HCT116 (cell line): ENCODE data around the gene TNRC6C. TPM values are rescaled to one million over a fixed set of nuclear protein-coding genes. Genes with fewer than 3 reads are reported as not detected.
"Not testable (repeated sequence)": the region's sequence is repeated elsewhere in the genome, so short reads cannot be mapped to it uniquely, and the experiment has no call there.

Source experiments
- ATAC-seq: fragments of 200-7000 bp; cut with Tn5 transposase; 2 replicates; pipeline ENCODE4 v1.9.1; 2020; ENCODE audit warnings: mild to moderate bottlenecking, moderate library complexity
- BruUV-seq: library from RNA; stranded (reverse); fragments of 400-500 nt; replicated peaks from 2 replicates; lab custom pipeline; 2021; lab: Mats Ljungman, UMichigan
- CTCF ChIA-PET: fragments of 300-600 bp; sonication (Branson Sonifier 250); formaldehyde crosslinking; loops from one replicate; lab custom pipeline; 2021; ENCODE audit warnings: antibody characterized with exemption; lab: Charles Lee
- POLR2A ChIA-PET: fragments of 300-600, 350-600 bp; sonication (Branson Sonifier 250); formaldehyde crosslinking; loops from one replicate; lab custom pipeline; 2021; ENCODE audit warnings: antibody characterized with exemption; lab: Charles Lee
- RAD21 ChIA-PET, 2 experiments: fragments of 300-600 bp; sonication (Branson Sonifier 250); formaldehyde crosslinking; loops; one replicate each; lab custom pipeline; 2023; ENCODE audit warnings: low total read pairs in 2 of 2; ENCODE audit not compliant: uncharacterized antibody in 2 of 2, unreplicated experiment in 2 of 2, low non-redundant PET in 1 of 2; lab: Charles Lee
- DNase-seq: peaks from one replicate; pipeline ENCODE4 v3.0.0-alpha.2; 2010; ENCODE audit warnings: low read depth, low spot score
- H2AFZ ChIP-seq: fragments of 200-600 bp; shearing (Covaris generic), sonication (generic); 2 replicates; pipeline ENCODE4 v1.6.1; 2017; ENCODE audit warnings: low read depth, mixed run types, mixed read lengths, antibody characterized with exemption, low read length; ENCODE audit not compliant: poor library complexity, severe bottlenecking
- H3K27ac ChIP-seq: 2 replicates; pipeline ENCODE4 v1.5.1; 2012; ENCODE audit warnings: low read depth, low read length
- H3K27me3 ChIP-seq: fragments of 200-600 bp; sonication (generic); 2 replicates; pipeline ENCODE4 v1.6.1; 2016; ENCODE audit warnings: mixed run types, low read length, mixed read lengths; ENCODE audit not compliant: insufficient read depth
- H3K36me3 ChIP-seq, 2 experiments: fragments of 200-500 bp in 1 of 2; fragments of 200-600 bp in 1 of 2; sonication (Bioruptor generic) in 1 of 2; sonication (generic) in 1 of 2; 2 replicates each; pipeline versions ENCODE4 v1.5.1 to v1.6.1; 2014 to 2016; ENCODE audit warnings: low read length in 2 of 2, inconsistent platforms in 1 of 2, mixed read lengths in 1 of 2, mixed run types in 1 of 2; ENCODE audit not compliant: insufficient read depth in 2 of 2, control insufficient read depth in 1 of 2
- H3K4me1 ChIP-seq, 2 experiments: fragments of 200-600 bp in 1 of 2; sonication (generic) in 1 of 2; 2 replicates each; pipeline versions ENCODE4 v1.5.1 to v1.6.1; 2012 to 2017; ENCODE audit warnings: low read length in 2 of 2, inconsistent platforms in 1 of 2, mild to moderate bottlenecking in 1 of 2, mixed read lengths in 1 of 2, mixed run types in 1 of 2, moderate library complexity in 1 of 2; ENCODE audit not compliant: insufficient read depth in 2 of 2, control insufficient read depth in 1 of 2
- H3K4me2 ChIP-seq: fragments of 200-600 bp; sonication (generic); 2 replicates; pipeline ENCODE4 v1.6.1; 2017; ENCODE audit warnings: mixed run types, low read length, mixed read lengths
- H3K4me3 ChIP-seq, 2 experiments: fragments of 200-600 bp in 1 of 2; sonication (generic) in 1 of 2; replicated peaks in 1 of 2; 2 replicates each; pipeline ENCODE4 v1.5.1; 2011 to 2016; ENCODE audit warnings: low read length in 2 of 2, control low read depth in 1 of 2, low read depth in 1 of 2, mild to moderate bottlenecking in 1 of 2, mixed read lengths in 1 of 2, mixed run types in 1 of 2
- H3K79me2 ChIP-seq: fragments of 200-600 bp; sonication (generic); 2 replicates; pipeline ENCODE4 v1.6.1; 2017; ENCODE audit warnings: mild to moderate bottlenecking, mixed run types, low read length, moderate library complexity, mixed read lengths; ENCODE audit not compliant: insufficient read depth
- H3K9ac ChIP-seq: fragments of 200-600 bp; sonication (generic); 2 replicates; pipeline ENCODE4 v1.6.1; 2016; ENCODE audit warnings: low read length, mixed read lengths
- H3K9me2 ChIP-seq: fragments of 200-600 bp; sonication (generic), shearing (Covaris generic); 2 replicates; pipeline ENCODE4 v1.6.1; 2017; ENCODE audit warnings: mixed run types, mild to moderate bottlenecking, moderate library complexity; ENCODE audit not compliant: insufficient read depth
- H3K9me3 ChIP-seq, 2 experiments: fragments of 200-500 bp in 1 of 2; fragments of 200-600 bp in 1 of 2; sonication (Bioruptor generic) in 1 of 2; sonication (generic) in 1 of 2; 2 replicates each; pipeline ENCODE4 v1.6.1; 2014 to 2017; ENCODE audit warnings: low read length in 2 of 2, mixed read lengths in 2 of 2, inconsistent platforms in 1 of 2, low read depth in 1 of 2, mild to moderate bottlenecking in 1 of 2, mixed run types in 1 of 2, moderate library complexity in 1 of 2; ENCODE audit not compliant: control insufficient read depth in 1 of 2, insufficient read depth in 1 of 2
- H4K20me1 ChIP-seq: fragments of 200-600 bp; sonication (generic), shearing (Covaris generic); 2 replicates; pipeline ENCODE4 v1.6.1; 2017; ENCODE audit warnings: mixed run types, mild to moderate bottlenecking, moderate library complexity; ENCODE audit not compliant: insufficient read depth
- CBX3 ChIP-seq: IDR thresholded peaks from 2 replicates; pipeline ENCODE4 v1.6.1; 2012; ENCODE audit warnings: low read depth
- CEBPB ChIP-seq: IDR thresholded peaks from 2 replicates; pipeline ENCODE4 v1.6.1; 2012; ENCODE audit warnings: low read depth
- ELF1 ChIP-seq: IDR thresholded peaks from 2 replicates; pipeline ENCODE4 v1.6.1; 2012; ENCODE audit warnings: low read depth, borderline replicate concordance
- EZH2 ChIP-seq: fragments of 200-600 bp; sonication (generic); IDR thresholded peaks from 2 replicates; pipeline ENCODE4 v1.6.1; 2017; ENCODE audit warnings: antibody characterized with exemption, mixed run types
- FOSL1 ChIP-seq: IDR thresholded peaks from 2 replicates; pipeline ENCODE4 v1.6.1; 2012; ENCODE audit warnings: low read depth
- RAD21 ChIP-seq: IDR thresholded peaks from 2 replicates; pipeline ENCODE4 v1.6.1; 2012; ENCODE audit warnings: low read depth, mild to moderate bottlenecking
- SIN3A ChIP-seq: IDR thresholded peaks from 2 replicates; pipeline ENCODE4 v1.6.1; 2012; ENCODE audit warnings: low read depth
- YY1 ChIP-seq: IDR thresholded peaks from 2 replicates; pipeline ENCODE4 v1.6.1; 2011; ENCODE audit warnings: low read length, low read depth, moderate library complexity, mild to moderate bottlenecking; ENCODE audit not compliant: insufficient replicate concordance; ENCODE audit errors: extremely low read depth
- ZFX ChIP-seq: fragments of 450-650 bp; IDR thresholded peaks from 2 replicates; pipeline ENCODE4 v1.6.1; 2017
- intact Hi-C: fragments of 100-400 bp; cut with micrococcal nuclease; formaldehyde crosslinking; loops from 2 replicates; pipeline ENCODE4 v1.10.0; 2022
- total RNA-seq: library from RNA; stranded (reverse); gene quantifications from one replicate; pipeline ENCODE4 v1.2.1, GENCODE V29; 2021; ENCODE audit not compliant: unreplicated experiment
- TF ChIP-seq, protein P1 (sequence below): IDR thresholded peaks from 2 replicates; pipeline ENCODE4 v1.6.1; 2012
- TF ChIP-seq, protein P2 (sequence below): IDR thresholded peaks from 2 replicates; pipeline ENCODE4 v1.6.1; 2012

TNRC6C gene
- total RNA-seq, 1 experiment from 2014 or later: 23.4 TPM

GRCh38 chr17:77973953-77974352 is 15.4 kb downstream of the TNRC6C start:
- DNase-seq (no peak), ATAC-seq (no peak)
- no peak overlapping the region for H3K9ac ChIP-seq
- H3K4me3 ChIP-seq: no peak overlapping the region
- H2AFZ ChIP-seq: no peak overlapping the region
- no peaks in the 10 kb centered on the region for H3K9me2 ChIP-seq
- BruUV-seq: no TSS peak
- RAD21 ChIA-PET: no interaction called here
- no peak for TF ChIP-seq CEBPB
- TF ChIP-seq FOSL1: no peak
- no peak for TF ChIP-seq CBX3
- TF ChIP-seq SIN3A: no peak
- TF ChIP-seq YY1: no peak
- TF ChIP-seq ELF1: no peak
- no peaks in the 10 kb centered on the region for H3K9me3 ChIP-seq
- H3K4me1 ChIP-seq: no peaks in the 10 kb centered on the region
- CTCF ChIA-PET: interaction anchor here (0.9 to 2.0 kb wide), 2 partner anchors 16 to 40 kb away, joined by 3 to 6 read pairs; partner anchors contain the start of gene TNRC6C
- no peaks in the 10 kb centered on the region for H4K20me1 ChIP-seq
- no peak overlapping the region for H3K27ac ChIP-seq
- intact Hi-C loops: no loop called here
- H3K27me3 ChIP-seq: no peaks in the 10 kb centered on the region
- POLR2A ChIA-PET: interaction anchor here (0.5 to 1.1 kb wide), 2 partner anchors 16 to 1608 kb away, joined by 3 to 4 read pairs; partner anchors contain the start of gene TNRC6C
- H3K79me2 ChIP-seq: peaks cover 6% of the 10 kb centered on the region
- no peaks in the 10 kb centered on the region for H3K36me3 ChIP-seq
- no peak overlapping the region for H3K4me2 ChIP-seq

GRCh38 chr17:77974396-77974795 is 15.9 kb downstream of the TNRC6C start:
- Histone ChIP-seq H3K4me3 (no peak overlapping the region), H3K36me3 (no peaks in the 10 kb centered on the region), H3K9me2 (no peaks in the 10 kb centered on the region), H3K9me3 (no peaks in the 10 kb centered on the region), H3K4me2 (no peak overlapping the region), H3K27me3 (no peaks in the 10 kb centered on the region), H2AFZ (no peak overlapping the region), H3K79me2 (peaks cover 6% of the 10 kb centered on the region), H3K4me1 (no peaks in the 10 kb centered on the region), H3K9ac (no peak overlapping the region), H4K20me1 (no peaks in the 10 kb centered on the region), H3K27ac (no peak overlapping the region)
- ATAC-seq (no peak), DNase-seq (no peak)
- intact Hi-C loops: no loop called here
- ChIA-PET POLR2A (interaction anchor here (0.7 to 1.1 kb wide), 2 partner anchors 10 to 16 kb away, joined by 3 to 4 read pairs; partner anchors contain the start of gene TNRC6C), CTCF (interaction anchor here (0.9 to 2.0 kb wide), 2 partner anchors 16 to 39 kb away, joined by 3 to 6 read pairs; partner anchors contain the start of gene TNRC6C), RAD21 (no interaction called here)
- no TSS peak for BruUV-seq
- TF ChIP-seq SIN3A: no peak
- TF ChIP-seq CBX3: no peak
- TF ChIP-seq CEBPB: no peak
- TF ChIP-seq, protein P1, sequence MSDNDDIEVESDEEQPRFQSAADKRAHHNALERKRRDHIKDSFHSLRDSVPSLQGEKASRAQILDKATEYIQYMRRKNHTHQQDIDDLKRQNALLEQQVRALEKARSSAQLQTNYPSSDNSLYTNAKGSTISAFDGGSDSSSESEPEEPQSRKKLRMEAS: no peak
- TF ChIP-seq EZH2: no peak
- no peak for TF ChIP-seq RAD21
- TF ChIP-seq, protein P2, sequence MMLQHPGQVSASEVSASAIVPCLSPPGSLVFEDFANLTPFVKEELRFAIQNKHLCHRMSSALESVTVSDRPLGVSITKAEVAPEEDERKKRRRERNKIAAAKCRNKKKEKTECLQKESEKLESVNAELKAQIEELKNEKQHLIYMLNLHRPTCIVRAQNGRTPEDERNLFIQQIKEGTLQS: no peak
- TF ChIP-seq ZFX: no peak

DNA sequence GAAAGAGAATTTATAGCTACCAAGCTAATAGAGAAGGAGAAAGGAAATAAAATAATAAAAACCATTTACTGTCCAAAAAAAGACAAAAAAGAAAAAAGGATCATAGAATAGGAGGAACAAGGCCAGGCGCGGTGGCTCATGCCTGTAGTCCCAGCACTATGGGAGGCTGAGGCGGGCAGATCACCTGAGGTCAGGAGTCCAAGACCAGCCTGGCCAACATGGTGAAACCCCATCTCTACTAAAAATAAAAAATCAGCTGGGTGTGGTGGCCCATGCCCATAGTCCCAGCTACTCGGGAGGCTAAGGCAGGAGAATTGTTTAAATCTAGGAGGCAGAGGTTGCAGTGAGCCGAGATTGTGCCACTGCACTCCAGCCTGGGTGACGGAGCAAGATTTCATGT is 23.9 kb downstream of the TNRC6C start:
- CTCF ChIA-PET: not testable (repeated sequence)

More for the DNA sequence above, 23.9 kb downstream of the TNRC6C start:
- DNase-seq, H3K9ac ChIP-seq, H2AFZ ChIP-seq, H3K79me2 ChIP-seq, H3K4me3 ChIP-seq, H3K9me2 ChIP-seq, H3K27ac ChIP-seq, intact Hi-C loops, RAD21 ChIA-PET, H4K20me1 ChIP-seq, H3K9me3 ChIP-seq, H3K27me3 ChIP-seq, H3K4me1 ChIP-seq, H3K36me3 ChIP-seq, ATAC-seq, H3K4me2 ChIP-seq, BruUV-seq: not testable (repeated sequence)
- POLR2A ChIA-PET: interaction anchor here (0.5 kb wide), 1 partner anchor 24 kb away, joined by 3 read pairs; no protein-coding TSS in a partner anchor
